HepG2 (cell line): ENCODE measurements around the gene PLD3. TPM values are rescaled to one million over a fixed set of nuclear protein-coding genes. Genes with fewer than 3 reads are reported as not detected.

ENCODE experiments used
- EHMT2 ChIP-seq: fragments of 200-600 bp; sonication (generic); IDR thresholded peaks from 2 replicates; pipeline ENCODE4 v1.7.0; 2017; ENCODE audit warnings: antibody characterized with exemption, low read depth, low read length, borderline replicate concordance
- ELF1 ChIP-seq: sonication (generic); formaldehyde crosslinking; IDR thresholded peaks from 2 replicates; pipeline ENCODE4 v1.4.0; 2020; ENCODE audit warnings: missing genetic modification reagents
- HDAC2 ChIP-seq: sonication (generic); formaldehyde crosslinking; IDR thresholded peaks from 2 replicates; pipeline ENCODE4 v1.4.0; 2020; ENCODE audit warnings: missing genetic modification reagents
- NFE2L2 ChIP-seq: fragments of 150-350 bp; IDR thresholded peaks from 2 replicates; pipeline ENCODE4 v1.6.1; 2014; ENCODE audit warnings: low read length
- TMF1 ChIP-seq: sonication (generic); formaldehyde crosslinking; IDR thresholded peaks from 2 replicates; pipeline ENCODE4 v1.8.1; 2022; ENCODE audit warnings: low read depth, missing genetic modification reagents
- WIZ ChIP-seq: sonication (generic); formaldehyde crosslinking; IDR thresholded peaks from 2 replicates; pipeline ENCODE4 v1.5.1; 2020; ENCODE audit warnings: mild to moderate bottlenecking, missing genetic modification reagents
- ZNF234 ChIP-seq: sonication (generic); formaldehyde crosslinking; conservative IDR thresholded peaks from 2 replicates; pipeline ENCODE4 v1.5.1; 2020; ENCODE audit warnings: mild to moderate bottlenecking, missing genetic modification reagents
- ZNF317 ChIP-seq: sonication (generic); formaldehyde crosslinking; IDR thresholded peaks from 2 replicates; pipeline ENCODE4 v1.5.0; 2020; ENCODE audit warnings: mild to moderate bottlenecking, missing genetic modification reagents
- ZNF430 ChIP-seq: sonication (generic); formaldehyde crosslinking; IDR thresholded peaks from 2 replicates; pipeline ENCODE4 v1.9.0; 2021; ENCODE audit warnings: mild to moderate bottlenecking, missing genetic modification reagents
- ZNF547 ChIP-seq: sonication (generic); formaldehyde crosslinking; IDR thresholded peaks from 2 replicates; pipeline ENCODE4 v1.5.1; 2020; ENCODE audit warnings: mild to moderate bottlenecking, missing genetic modification reagents
- ZNF552 ChIP-seq: sonication (generic); formaldehyde crosslinking; IDR thresholded peaks from 2 replicates; pipeline ENCODE4 v1.9.0; 2022; ENCODE audit warnings: missing genetic modification reagents, mild to moderate bottlenecking, borderline replicate concordance
- ZNF770 ChIP-seq: sonication (generic); formaldehyde crosslinking; IDR thresholded peaks from 2 replicates; pipeline ENCODE4 v1.5.0; 2020; ENCODE audit warnings: mild to moderate bottlenecking, missing genetic modification reagents
- ZNF780A ChIP-seq: sonication (generic); formaldehyde crosslinking; IDR thresholded peaks from 2 replicates; pipeline ENCODE4 v1.8.0; 2022; ENCODE audit warnings: mild to moderate bottlenecking, missing genetic modification reagents, moderate library complexity
- ZSCAN31 ChIP-seq: sonication (generic); formaldehyde crosslinking; IDR thresholded peaks from 2 replicates; pipeline ENCODE4 v1.5.0; 2020; ENCODE audit warnings: low read depth, mild to moderate bottlenecking, missing genetic modification reagents
- polyA plus RNA-seq, 8 experiments: library from polyadenylated mRNA; depleted of rRNA in 3 of 8; stranded (reverse) in 7 of 8; unstranded in 1 of 8; fragments of >200 nt; fragmentation: Illumina TruSeq in 4 of 8; extraction: Trizol in 4 of 8; gene quantifications; 2 replicates each; pipeline versions ENCODE4 v1.2.1 to v1.2.3, GENCODE V29; 2011 to 2016; ENCODE audit warnings: low read depth in 4 of 8, missing spikeins in 1 of 8, mixed read lengths in 1 of 8; ENCODE audit not compliant: insufficient read depth in 1 of 8
- total RNA-seq, 5 experiments: library from RNA; depleted of rRNA; stranded (reverse); fragments of >200 nt; fragmentation: Illumina TruSeq; extraction: Trizol; gene quantifications; 2 replicates each; pipeline ENCODE4 v1.2.3, GENCODE V29; 2016; ENCODE audit warnings: low read depth in 1 of 5
- TF ChIP-seq, protein P1 (sequence below): fragments of 450-650 bp; IDR thresholded peaks from 2 replicates; pipeline ENCODE4 v1.6.1; 2017; ENCODE audit warnings: mild to moderate bottlenecking
- TF ChIP-seq, protein P2 (sequence below): sonication (generic); formaldehyde crosslinking; IDR thresholded peaks from 2 replicates; pipeline ENCODE4 v1.8.1; 2022; ENCODE audit warnings: mild to moderate bottlenecking, missing genetic modification reagents
- TF ChIP-seq, protein P3 (sequence below): sonication (generic); formaldehyde crosslinking; IDR thresholded peaks from 2 replicates; pipeline ENCODE4 v1.4.0; 2020; ENCODE audit warnings: missing genetic modification reagents, borderline replicate concordance
- TF ChIP-seq, protein P4 (sequence below): sonication (generic); formaldehyde crosslinking; IDR thresholded peaks from 2 replicates; pipeline ENCODE4 v1.8.1; 2023; ENCODE audit warnings: missing genetic modification reagents, mild to moderate bottlenecking, borderline replicate concordance

PLD3 gene
- total and polyA plus RNA-seq, 2 of the 13 experiments (the other 11 are each of a cell fraction or from before 2014, with no cell fraction given), result 45.7 to 164 TPM

- TF ChIP-seq, protein P1, sequence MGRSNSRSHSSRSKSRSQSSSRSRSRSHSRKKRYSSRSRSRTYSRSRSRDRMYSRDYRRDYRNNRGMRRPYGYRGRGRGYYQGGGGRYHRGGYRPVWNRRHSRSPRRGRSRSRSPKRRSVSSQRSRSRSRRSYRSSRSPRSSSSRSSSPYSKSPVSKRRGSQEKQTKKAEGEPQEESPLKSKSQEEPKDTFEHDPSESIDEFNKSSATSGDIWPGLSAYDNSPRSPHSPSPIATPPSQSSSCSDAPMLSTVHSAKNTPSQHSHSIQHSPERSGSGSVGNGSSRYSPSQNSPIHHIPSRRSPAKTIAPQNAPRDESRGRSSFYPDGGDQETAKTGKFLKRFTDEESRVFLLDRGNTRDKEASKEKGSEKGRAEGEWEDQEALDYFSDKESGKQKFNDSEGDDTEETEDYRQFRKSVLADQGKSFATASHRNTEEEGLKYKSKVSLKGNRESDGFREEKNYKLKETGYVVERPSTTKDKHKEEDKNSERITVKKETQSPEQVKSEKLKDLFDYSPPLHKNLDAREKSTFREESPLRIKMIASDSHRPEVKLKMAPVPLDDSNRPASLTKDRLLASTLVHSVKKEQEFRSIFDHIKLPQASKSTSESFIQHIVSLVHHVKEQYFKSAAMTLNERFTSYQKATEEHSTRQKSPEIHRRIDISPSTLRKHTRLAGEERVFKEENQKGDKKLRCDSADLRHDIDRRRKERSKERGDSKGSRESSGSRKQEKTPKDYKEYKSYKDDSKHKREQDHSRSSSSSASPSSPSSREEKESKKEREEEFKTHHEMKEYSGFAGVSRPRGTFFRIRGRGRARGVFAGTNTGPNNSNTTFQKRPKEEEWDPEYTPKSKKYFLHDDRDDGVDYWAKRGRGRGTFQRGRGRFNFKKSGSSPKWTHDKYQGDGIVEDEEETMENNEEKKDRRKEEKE, result no peak
- TF ChIP-seq HDAC2 (CRISPR knock-in tag) (peak; percentile 34; the same call in 1 of the 2 replicates), ZSCAN31 (CRISPR knock-in tag) (peak; percentile 87), ELF1 (CRISPR knock-in tag) (peak; percentile 81), TMF1 (CRISPR knock-in tag) (no peak), EHMT2 (no peak), ZNF552 (CRISPR knock-in tag) (no peak; the same call in none of the 2 replicates), ZNF317 (CRISPR knock-in tag) (peak; percentile 81), ZNF547 (CRISPR knock-in tag) (peak; percentile 39; the same call in 1 of the 2 replicates), WIZ (CRISPR knock-in tag) (0 out of 2 replicates have a peak, but pooled peaks have one; percentile 58), ZNF780A (no peak), ZNF234 (no peak), ZNF430 (CRISPR knock-in tag) (peak; percentile 89), NFE2L2 (no peak), ZNF770 (CRISPR knock-in tag) (peak; percentile 49)
- TF ChIP-seq, protein P2, sequence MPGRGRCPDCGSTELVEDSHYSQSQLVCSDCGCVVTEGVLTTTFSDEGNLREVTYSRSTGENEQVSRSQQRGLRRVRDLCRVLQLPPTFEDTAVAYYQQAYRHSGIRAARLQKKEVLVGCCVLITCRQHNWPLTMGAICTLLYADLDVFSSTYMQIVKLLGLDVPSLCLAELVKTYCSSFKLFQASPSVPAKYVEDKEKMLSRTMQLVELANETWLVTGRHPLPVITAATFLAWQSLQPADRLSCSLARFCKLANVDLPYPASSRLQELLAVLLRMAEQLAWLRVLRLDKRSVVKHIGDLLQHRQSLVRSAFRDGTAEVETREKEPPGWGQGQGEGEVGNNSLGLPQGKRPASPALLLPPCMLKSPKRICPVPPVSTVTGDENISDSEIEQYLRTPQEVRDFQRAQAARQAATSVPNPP (CRISPR knock-in tag), result no peak
- TF ChIP-seq, protein P3, sequence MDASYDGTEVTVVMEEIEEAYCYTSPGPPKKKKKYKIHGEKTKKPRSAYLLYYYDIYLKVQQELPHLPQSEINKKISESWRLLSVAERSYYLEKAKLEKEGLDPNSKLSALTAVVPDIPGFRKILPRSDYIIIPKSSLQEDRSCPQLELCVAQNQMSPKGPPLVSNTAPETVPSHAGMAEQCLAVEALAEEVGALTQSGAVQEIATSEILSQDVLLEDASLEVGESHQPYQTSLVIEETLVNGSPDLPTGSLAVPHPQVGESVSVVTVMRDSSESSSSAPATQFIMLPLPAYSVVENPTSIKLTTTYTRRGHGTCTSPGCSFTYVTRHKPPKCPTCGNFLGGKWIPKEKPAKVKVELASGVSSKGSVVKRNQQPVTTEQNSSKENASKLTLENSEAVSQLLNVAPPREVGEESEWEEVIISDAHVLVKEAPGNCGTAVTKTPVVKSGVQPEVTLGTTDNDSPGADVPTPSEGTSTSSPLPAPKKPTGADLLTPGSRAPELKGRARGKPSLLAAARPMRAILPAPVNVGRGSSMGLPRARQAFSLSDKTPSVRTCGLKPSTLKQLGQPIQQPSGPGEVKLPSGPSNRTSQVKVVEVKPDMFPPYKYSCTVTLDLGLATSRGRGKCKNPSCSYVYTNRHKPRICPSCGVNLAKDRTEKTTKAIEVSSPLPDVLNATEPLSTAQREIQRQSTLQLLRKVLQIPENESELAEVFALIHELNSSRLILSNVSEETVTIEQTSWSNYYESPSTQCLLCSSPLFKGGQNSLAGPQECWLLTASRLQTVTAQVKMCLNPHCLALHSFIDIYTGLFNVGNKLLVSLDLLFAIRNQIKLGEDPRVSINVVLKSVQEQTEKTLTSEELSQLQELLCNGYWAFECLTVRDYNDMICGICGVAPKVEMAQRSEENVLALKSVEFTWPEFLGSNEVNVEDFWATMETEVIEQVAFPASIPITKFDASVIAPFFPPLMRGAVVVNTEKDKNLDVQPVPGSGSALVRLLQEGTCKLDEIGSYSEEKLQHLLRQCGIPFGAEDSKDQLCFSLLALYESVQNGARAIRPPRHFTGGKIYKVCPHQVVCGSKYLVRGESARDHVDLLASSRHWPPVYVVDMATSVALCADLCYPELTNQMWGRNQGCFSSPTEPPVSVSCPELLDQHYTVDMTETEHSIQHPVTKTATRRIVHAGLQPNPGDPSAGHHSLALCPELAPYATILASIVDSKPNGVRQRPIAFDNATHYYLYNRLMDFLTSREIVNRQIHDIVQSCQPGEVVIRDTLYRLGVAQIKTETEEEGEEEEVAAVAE (CRISPR knock-in tag), result no peak
- TF ChIP-seq, protein P4, sequence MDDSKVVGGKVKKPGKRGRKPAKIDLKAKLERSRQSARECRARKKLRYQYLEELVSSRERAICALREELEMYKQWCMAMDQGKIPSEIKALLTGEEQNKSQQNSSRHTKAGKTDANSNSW, result peak; percentile 53; the same call in 1 of the 2 replicates
Measured at GRCh38 chr19:40420766-40421765, 72.6 kb downstream of the PLD3 start (continued).
